Testis (tissue), 2 donors: ENCODE results near the gene NPL.

Experiments
- CTCF ChIP-seq, 3 experiments: fragments of 450-650 bp in 2 of 3; fragments of 200-600 bp in 1 of 3; sonication (generic) in 1 of 3; IDR thresholded peaks; one replicate each; pipeline ENCODE4 v1.5.1; 2016 to 2019; ENCODE audit warnings: antibody characterized with exemption in 3 of 3, mild to moderate bottlenecking in 2 of 3, moderate library complexity in 1 of 3
- POLR2A ChIP-seq: fragments of 450-650 bp; IDR thresholded peaks from one replicate; pipeline ENCODE4 v1.6.1; 2017; ENCODE audit warnings: antibody characterized with exemption, mild to moderate bottlenecking, moderate library complexity

DNA sequence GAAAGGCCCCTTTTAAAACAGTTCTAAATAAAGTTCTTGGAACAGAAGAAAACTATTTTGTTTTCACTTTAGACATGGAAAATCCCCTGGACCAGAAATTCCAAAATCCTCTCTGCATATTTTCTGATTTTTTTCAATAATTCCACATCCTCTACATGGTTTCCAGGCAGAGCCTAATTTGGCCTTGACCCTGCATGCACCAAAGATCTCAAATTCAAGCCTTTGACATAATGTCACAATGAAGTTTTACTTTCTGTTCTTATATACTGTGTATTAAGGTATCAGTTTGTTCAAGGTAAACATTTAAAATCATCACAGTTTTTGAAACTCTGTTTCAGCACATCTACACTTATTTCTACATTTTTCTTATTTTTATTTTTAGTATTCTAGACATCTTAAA is 12.2 kb upstream of the NPL start:
- TF ChIP-seq CTCF (IDR thresholded peaks at IDR 0.05) (no peak), POLR2A (no peak)
